GM21528 (cell line): Measurements from ENCODE around the gene PCNX1.
"Not testable (repeated sequence)": the region's sequence is repeated elsewhere in the genome, so short reads cannot be mapped to it uniquely, and the experiment has no call there.

ENCODE experiments used
- ATAC-seq: cut with Tn5 transposase; IDR thresholded peaks from one replicate; pipeline ENCODE4 v1.9.1; 2021; ENCODE audit warnings: mild to moderate bottlenecking, moderate library complexity; ENCODE audit not compliant: unreplicated experiment, low FRiP score

Gene PCNX1

DNA sequence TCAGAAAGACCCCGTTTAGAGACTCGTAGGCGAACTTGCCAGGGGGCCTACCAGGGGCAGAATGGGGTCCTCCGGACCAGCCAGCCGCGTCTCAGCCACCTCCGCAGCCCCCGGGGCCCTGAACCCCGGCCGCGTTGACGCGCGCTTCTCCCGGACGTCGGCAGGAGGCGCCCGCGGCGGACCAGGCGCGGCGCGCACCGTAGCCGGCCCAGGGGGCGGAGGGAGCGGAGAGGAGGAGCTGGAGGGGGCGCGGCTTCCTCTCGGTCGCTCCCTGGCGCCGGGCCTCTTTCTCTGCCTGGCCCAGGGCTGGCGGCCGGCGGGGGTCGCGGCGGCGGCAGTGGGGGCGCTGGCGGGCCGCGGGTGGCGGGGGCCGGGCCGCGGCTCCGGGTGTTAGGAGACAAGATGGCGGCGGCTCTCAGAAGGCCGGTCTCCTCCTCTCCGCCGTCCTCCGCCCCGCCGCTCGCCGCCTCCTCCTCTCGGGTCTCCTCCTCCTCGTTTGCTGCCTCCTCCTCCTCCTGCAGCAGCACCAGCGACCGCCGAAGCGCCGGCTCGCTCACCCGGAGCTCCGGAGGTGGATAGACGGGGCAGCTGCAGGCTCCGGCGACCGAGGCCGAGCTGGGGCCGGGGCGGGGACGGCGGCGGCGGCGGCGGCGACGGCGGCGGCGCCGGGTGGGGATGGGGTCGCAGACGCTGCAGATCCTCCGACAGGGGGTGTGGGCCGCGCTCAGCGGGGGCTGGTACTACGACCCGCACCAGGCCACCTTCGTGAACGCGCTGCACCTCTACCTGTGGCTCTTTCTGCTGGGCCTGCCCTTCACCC, at the start of gene PCNX1:
Gene PCNX1, plus strand, starts transcription at position 284 of the 820 bp plus-strand sequence. Its CDS starts 392 bp downstream, at position 676.
- peak; percentile 75 for ATAC-seq

DNA sequence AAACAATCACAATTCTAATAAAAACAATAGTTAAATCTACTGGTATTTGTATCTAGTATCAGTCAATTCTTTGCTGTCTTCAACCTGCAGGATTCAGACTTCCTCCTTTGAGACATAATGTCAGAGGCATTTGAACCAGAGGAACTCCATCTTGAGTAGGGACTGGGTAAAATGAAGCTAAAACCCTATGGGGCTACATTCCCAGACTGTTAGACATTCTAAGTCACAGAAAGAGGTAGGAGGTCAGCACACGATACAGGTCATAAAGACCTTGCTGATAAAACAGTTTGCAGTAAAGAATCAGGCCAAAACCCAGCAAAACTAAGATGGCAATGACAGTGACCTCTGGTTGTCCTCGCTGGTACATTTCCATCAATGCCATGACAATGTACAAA, 49.8 kb upstream of the PCNX1 start:
- ATAC-seq = no peak

DNA sequence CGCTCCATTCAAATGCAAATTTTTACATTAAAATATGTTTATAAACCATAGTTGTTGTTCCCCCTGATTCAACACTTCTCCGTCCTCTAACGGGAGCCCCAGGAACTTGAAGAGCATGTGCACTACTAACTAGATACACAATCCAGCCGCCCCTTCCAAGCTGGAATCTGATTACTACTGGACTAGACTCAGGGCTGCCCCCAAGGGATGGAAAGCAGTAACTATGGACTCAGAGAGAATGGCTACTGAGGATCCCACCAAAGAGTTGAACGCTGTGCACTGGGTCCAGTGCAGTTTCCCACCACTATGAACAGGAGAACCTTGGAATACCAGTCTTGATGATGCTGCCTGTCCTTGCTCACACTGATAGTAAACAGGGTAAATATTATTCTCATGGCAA, 48.6 kb upstream of the PCNX1 start:
- no peak for ATAC-seq

DNA sequence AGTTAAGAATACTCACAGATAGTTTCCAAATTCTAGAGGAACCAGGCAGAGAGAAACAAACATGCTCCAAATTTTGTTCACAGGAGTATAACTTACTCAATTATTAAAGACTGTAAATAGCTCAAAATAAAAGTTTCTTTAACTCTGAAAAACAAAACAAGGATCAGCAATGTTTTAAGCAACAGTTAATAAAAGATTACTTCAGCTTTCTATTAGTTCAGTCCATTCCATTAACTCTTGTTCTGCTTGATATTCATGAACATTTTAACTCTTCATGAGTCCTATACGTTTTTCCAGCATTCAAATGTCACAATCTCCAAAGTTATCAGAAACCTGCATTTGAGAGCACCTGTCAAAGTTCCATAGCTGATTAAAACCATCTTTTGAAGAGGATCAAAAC, 40.3 kb upstream of the PCNX1 start:
- ATAC-seq = not testable (repeated sequence)

DNA sequence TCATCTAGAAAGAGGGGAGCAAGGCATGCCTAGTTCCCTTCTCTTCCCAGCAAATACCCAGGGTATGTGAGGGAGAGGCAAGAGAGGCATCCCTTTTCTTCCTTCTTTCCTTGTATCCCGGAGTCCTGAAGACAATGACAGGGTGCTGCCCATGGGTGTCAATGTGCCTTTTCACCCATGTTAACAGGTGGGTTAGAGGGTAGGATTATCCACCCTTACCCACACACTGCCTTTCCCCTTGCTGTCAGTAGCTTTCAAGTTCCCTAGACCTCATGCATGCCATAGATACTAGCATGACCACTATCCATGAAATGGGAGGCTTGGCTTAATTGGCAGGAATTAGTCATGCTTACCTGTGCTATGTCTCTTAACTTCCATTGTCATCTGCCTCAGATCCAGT, 36.3 kb upstream of the PCNX1 start:
- ATAC-seq = no peak

DNA sequence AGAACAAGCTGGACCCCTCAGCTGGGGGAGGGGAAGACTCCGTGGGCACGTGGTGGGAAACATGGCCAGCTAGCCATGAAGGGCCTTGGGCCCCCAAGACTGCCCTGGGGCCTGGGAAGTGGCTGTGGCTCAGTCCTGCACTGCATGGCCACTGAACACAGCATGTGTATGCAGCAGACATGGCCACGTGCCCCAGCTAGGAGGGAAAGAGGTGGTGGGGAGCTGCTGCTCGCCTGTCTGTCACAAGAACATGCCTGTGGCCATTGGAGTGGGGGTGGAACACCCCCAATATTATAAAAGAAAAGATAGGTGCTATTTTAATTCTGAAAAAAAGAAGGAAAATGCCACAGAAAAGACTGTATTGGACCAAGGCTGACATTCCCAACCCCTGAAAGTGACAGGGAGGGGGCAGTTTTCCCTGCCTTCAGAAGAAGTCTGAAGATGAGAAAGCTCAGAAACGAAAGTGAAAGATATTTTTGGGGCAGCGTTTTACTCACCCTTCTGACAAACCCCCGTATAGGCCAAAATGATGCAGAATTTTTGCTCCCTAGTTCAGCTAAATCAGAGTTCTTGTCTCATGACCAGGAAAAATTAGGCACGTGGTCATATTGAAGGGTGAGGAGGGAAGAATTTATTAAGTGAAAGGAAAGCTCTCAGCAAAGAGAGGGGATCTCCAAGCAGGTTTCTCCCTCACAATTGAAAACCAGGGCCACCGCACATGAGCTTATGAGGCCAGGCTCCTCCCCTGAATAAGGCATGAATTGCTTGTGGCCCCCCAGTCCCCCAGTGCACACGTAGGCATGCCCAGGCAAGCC, 35.2 kb upstream of the PCNX1 start:
- ATAC-seq = no peak

DNA sequence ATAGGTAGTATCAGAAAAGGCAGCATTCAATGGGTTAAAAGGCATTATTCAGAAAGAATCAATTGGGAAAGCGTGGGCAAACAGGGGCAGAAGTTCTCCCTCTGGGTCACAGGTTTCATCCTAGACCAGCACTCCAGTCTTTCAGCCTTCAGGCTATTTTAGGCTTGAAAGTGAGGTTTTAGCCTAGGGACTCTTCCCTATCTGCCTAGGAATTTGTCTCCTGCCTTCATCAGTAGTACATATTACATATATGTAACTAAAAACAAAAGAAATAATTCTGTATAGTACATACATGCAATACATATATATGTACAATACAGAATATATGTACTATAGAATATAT, 34.6 kb upstream of the PCNX1 start:
- no peak for ATAC-seq

DNA sequence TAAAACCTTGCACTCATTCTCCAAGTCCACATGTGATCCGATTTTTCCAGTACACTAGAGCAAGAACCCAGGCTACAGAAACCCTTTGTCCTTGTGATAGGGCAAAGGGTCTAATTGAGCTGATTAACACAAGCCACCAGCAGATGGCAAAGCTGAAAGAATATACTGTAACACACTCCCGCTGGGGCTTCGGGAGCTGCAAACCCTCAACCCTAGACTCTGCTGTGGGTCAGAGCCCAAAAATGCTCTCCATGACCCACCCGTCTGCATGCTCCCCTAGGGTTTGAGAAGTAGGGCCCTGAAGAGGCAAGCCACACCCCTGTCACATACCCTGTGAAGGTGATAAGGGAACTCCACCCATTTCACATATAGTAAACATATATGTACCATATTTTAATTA, 33.6 kb upstream of the PCNX1 start:
- no peak for ATAC-seq

DNA sequence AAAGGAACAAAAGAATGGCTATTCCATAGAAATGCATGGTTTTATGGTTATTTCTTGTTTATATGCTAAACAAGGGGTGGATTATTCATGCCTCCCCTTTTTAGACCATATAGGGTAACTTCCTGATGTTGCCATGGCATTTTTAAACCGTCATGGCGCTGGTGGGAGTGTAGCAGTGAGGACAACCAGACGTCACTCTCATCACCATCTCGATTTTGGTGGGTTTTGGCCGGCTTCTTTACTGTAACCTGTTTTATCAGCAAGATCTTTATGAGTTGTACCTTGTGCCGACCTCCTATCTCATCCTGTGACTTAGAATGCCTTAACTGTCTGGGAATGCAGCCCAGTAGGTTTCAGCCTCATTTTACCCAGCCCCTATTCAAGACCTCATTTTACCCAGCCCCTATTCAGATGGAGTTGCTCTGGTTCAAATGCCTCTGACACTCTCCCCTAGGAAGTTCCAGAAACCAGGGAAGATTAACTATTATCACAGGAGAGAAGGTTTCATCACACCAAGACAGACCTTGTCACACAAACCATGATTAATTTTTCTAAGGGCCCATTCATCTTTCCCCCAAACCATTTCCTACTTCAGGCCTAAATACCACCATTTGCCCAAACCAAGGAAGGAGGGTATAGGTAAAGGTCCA, 31.3 kb upstream of the PCNX1 start:
- not testable (repeated sequence) for ATAC-seq

DNA sequence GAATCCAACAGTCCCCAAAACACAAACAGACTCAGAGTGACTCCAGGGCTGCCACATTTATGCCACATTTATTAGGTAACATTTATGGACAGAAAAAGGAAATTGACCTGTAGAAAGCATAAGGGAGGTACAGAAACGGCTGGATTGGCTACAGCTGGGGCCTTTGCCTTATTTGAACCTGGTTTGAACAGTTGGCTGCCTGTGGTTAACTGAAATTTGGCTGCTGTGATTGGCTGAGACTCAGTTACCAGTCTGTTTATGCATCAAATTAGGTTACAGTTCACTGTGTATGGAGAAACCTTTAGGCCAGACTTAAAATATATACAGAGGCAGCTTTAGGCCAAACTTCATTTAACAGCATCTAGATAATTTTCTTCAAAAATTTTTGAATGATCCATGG, 27.8 kb upstream of the PCNX1 start:
- no peak for ATAC-seq

DNA sequence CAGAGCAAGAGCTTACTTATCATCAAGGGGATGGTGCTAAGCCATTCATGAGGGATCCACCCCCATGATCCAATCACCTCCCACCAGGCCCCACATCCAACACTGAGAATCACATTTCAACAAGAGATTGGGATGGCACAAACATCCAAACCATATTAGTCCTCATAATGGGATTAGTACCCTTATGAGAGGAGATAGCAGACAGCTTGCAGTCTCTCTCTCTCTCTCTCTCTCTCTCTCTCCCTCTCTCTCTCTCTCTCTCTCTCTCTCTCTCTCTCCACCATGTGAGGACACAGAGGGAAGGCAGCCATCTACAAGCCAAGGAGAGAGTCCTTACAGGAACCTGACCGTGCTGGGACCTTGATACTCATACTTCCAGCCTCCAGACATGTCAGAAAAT, 26.4 kb upstream of the PCNX1 start:
- not testable (repeated sequence) for ATAC-seq

DNA sequence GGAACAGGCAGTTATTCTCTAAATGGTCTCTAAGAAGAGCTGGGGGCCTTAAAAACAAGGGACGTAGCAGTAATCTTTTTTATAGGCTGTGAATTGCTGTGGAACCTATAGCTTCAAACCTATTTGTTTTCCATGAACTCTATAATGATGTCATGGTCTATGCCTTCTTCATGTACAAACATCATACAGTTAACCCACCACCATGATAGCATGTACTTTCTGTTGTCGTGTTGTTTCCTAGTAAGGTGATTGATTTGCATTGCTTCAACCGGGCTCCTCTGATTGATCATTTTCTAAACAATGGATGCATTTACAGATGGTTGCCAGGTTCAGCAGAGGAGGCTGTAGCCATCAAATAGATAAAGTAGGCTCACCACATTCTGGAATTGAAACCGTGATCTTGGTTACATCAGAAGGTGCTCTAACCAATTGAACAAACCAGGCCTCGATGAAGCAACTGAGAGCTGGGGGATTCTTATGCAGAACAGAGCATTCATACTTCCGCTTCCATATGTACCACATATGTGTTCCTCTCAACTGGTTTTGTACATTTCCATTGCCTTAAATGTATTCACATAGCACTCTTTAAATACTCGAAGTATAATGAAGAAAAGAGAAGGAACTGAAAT, 25.6 kb upstream of the PCNX1 start:
- ATAC-seq = peak; percentile 42

DNA sequence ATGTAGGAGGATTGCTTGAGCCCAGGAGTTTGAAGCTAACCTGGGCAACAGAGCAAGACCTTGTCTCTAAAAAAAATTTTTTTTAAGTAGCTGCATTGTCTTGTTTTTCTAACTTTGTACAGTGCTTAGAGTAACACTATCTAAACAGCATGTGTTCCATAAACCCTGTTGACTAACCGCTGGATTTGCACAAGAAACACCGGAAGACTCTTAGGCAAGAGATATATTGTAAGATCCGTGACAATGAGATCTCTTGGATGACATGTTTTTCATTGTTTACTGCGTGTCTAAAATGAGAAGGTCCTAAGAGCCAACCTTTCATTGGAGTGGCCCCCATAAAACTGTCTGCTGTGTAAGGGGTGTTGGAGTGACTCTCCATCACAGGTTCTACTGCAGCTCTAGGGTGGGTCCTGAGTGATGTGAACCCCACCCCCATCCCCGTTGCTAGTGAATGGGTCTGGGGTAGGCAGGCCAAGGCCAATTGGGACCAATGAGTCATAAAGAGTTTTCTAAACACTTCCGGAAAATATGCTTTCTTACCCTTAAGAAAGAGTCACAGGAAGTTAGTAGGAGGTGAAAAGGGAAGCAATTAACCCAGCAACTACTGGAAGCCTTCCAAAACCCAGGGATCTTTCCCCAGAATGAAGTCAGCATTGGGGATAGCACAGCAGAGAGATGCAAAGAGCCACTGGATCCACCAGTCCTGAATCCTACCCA, 24.3 kb upstream of the PCNX1 start:
- ATAC-seq = no peak

DNA sequence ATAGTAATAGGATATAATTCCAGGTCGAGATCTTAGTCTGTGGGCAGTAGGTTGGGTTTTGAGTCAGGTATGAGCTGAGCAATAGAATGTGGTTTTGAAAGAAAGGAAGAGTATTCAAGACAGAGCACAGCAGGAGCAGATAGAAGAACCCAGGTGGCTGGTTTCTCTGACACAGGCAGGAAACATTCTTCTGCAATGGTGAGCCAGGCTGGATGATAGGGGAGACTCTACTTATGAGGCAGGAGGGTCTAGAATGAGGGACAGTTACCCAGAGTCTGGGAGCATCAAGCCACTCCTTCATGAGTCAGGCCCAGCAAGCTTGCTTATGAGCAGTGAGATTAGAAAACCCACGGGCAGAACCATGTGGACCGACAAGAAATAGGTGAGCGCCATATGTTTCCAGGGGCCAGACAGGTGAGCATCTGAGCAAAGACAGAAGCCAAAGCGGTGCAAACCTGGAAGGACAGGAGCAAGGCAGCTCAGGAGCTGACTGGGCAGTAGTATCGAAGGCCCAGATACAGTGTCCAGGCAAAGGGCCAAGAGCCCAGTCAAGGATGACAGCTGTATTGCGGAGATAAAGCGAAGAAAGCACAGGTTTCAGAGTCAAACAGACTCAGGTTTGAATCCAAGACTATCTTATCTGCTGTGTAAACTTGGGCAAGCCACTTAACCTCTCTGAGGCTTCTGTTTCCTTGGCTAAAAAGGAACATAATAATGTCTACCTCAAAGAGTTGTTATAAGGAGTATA, 22.5 kb upstream of the PCNX1 start:
- no peak for ATAC-seq

DNA sequence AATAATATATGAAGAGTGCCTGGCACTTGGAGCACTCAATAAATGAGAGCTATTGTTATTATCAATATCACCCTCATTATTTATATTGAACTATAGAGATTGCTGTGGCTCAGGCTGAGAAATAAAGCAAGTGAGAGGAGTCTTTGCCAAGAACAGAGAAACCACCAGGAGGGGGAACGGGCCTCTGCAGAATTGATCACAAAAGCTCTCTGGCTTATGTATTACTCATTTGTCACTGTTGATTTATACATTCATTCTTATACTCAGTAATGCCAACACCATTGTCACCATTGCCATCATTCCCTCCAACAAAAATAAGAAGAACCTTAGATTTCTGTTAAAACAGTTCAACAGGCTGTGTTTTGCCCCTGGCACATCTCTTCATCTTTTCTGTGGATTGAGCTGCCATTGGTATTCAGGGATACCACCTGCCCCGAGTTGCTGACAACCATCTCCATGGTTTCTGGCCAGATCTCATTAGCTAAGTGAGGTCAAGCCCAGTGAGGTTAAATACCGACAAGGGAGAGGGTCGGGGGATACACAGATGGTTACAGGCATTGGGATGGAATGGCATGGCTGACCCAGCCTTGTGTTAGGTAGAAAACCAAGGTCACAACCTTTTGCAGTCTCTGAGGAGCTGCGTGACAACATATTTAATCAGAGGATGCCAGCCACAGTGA, 21.8 kb upstream of the PCNX1 start:
- no peak for ATAC-seq

DNA sequence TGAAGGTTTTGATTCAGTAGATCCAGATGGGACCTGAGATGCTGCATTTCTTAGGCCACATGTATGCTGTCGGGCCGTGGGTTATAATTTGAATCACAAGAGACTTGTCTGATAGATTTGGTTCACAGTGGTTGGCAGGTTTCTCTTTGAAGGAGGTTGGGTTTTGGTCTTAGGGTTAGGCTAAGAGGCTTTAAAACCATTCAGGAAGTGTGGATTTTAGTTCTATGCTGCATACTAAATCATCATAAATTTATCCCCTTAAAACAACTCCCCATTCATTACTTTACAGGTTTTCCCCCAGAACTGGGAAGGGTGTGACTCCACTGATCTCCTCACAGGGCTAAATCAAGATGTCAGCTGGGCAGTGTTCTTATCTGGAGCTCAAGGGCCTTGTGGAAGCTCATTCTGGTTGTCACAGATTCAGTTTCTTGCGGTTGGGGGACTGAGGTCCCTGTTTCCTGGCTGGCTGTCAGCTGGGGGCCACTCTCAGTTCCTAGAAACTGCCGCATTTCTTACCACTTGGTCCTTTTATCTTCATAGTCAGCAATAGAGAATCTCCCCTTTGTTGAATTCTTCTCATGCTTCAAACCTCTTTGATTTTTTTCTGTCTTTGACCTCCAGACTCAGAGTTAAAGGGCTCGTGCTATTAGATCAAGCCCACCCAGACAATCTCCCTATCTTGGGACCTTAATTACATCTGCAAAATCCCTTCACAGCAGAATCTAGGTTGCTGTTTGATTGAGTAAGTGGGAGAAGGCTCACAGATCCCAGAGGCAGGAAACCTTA, 20.6 kb upstream of the PCNX1 start:
- ATAC-seq = peak; percentile 53

DNA sequence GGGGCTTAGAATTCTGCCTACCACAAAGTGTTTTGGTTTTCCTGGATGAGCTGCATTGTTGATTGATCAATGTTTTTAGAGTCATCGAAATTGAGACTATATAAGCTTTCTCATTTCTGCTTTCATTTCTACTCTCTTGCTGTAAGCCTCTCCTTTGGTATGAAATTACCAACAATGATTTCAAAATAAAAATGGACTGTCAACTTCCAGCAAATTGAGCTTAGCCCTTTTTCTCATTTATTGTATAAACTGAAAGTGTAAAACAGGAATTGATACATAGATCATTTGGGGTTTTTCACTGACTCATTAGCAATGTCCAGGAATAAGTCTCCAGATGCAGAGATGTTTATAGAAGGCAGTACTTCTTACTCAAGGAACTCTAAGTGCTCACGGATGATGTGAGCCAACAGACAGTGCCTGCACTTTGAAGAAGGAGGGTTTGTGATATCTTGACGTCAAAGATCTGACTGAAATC, 20.0 kb upstream of the PCNX1 start:
- peak; percentile 44 for ATAC-seq
